Measurements from ENCODE around the gene SHCBP1.
"Not testable (repeated sequence)": the region's sequence is repeated elsewhere in the genome, so short reads cannot be mapped to it uniquely, and the experiment has no call there.

Gene SHCBP1

GRCh38 chr16:46621006-46621933 is at the start of gene SHCBP1:
Gene SHCBP1, minus strand, starts transcription at chr16:46621379. Its CDS starts 20 bp downstream, at chr16:46621359.
- peak; percentile 66 for DNase-seq

GRCh38 chr16:46662123-46662522 is 40.9 kb upstream of the SHCBP1 start:
- DNase-seq, result no peak

- no peak for DNase-seq
Observed at GRCh38 chr16:46658925-46659324, 37.7 kb upstream of the SHCBP1 start.

GRCh38 chr16:46651305-46651704 is 30.1 kb upstream of the SHCBP1 start:
- no peak for DNase-seq

- DNase-seq, result no peak
Observed at GRCh38 chr16:46650254-46650623, 29.1 kb upstream of the SHCBP1 start.

- DNase-seq, result no peak
Observed at GRCh38 chr16:46649588-46650253, 28.5 kb upstream of the SHCBP1 start.

GRCh38 chr16:46648656-46649055 is 27.5 kb upstream of the SHCBP1 start:
- DNase-seq, result no peak

GRCh38 chr16:46638947-46639925 is 18.1 kb upstream of the SHCBP1 start:
- no peak for DNase-seq

GRCh38 chr16:46632778-46633733 is 11.9 kb upstream of the SHCBP1 start:
- DNase-seq, result no peak

- DNase-seq, result no peak
Observed at GRCh38 chr16:46629331-46630219, 8.4 kb upstream of the SHCBP1 start.

GRCh38 chr16:46627746-46628145 is 6.6 kb upstream of the SHCBP1 start:
- no peak for DNase-seq

GRCh38 chr16:46626681-46627080 is 5.5 kb upstream of the SHCBP1 start:
- DNase-seq, result not testable (repeated sequence)

- not testable (repeated sequence) for DNase-seq
Observed at GRCh38 chr16:46624862-46625261, 3.7 kb upstream of the SHCBP1 start.

GRCh38 chr16:46623707-46624106 is 2.5 kb upstream of the SHCBP1 start:
- DNase-seq, result not testable (repeated sequence)

- not testable (repeated sequence) for DNase-seq
Observed at GRCh38 chr16:46623246-46623645, 2.1 kb upstream of the SHCBP1 start.

GRCh38 chr16:46621934-46622676 is 926 bp upstream of the SHCBP1 start:
- no peak for DNase-seq

- DNase-seq, result no peak
Observed at GRCh38 chr16:46620266-46621005, 743 bp downstream of the SHCBP1 start.

GRCh38 chr16:46618516-46618915 is 2.7 kb downstream of the SHCBP1 start:
- DNase-seq, result no peak

GRCh38 chr16:46614006-46614405 is 7.2 kb downstream of the SHCBP1 start:
- no peak for DNase-seq
